SK-N-SH treated with all-trans-retinoic acid at 6 μM for 48 hours (cell line): ENCODE results near the gene STIP1.

ENCODE experiments used
- ARNTL ChIP-seq: fragments of 450-650 bp; formaldehyde crosslinking; IDR thresholded peaks from 2 replicates; pipeline ENCODE4 v1.5.0; 2020; ENCODE audit warnings: low read depth, mild to moderate bottlenecking, moderate library complexity, borderline replicate concordance
- CSDC2 ChIP-seq: fragments of 250-450 bp; sonication (Bioruptor Pico); IDR thresholded peaks from 2 replicates; pipeline ENCODE4 v1.5.0; 2020; ENCODE audit warnings: mild to moderate bottlenecking, moderate library complexity
- ISL1 ChIP-seq: fragments of 250-450 bp; sonication (Bioruptor Pico); IDR thresholded peaks from 2 replicates; pipeline ENCODE4 v2.1.2; 2022; ENCODE audit warnings: mild to moderate bottlenecking, moderate library complexity
- OSR1 ChIP-seq: fragments of 250-450 bp; sonication (Bioruptor Pico); IDR thresholded peaks from 2 replicates; pipeline ENCODE4 v1.8.0; 2022; ENCODE audit warnings: moderate library complexity, mild to moderate bottlenecking, inconsistent platforms
- PATZ1 ChIP-seq: fragments of 250-450 bp; sonication (Bioruptor Pico); IDR thresholded peaks from 2 replicates; pipeline ENCODE4 v1.8.0; 2020; ENCODE audit warnings: mild to moderate bottlenecking, moderate library complexity, borderline replicate concordance
- TOX ChIP-seq: fragments of 250-450 bp; sonication (Bioruptor Pico); IDR thresholded peaks from 2 replicates; pipeline ENCODE4 v1.8.0; 2021; ENCODE audit warnings: mild to moderate bottlenecking, moderate library complexity, borderline replicate concordance

GRCh38 chr11:64203421-64204079 lies 17.6 kb downstream of the STIP1 start:
- TF ChIP-seq ISL1 (no peak), PATZ1 (CRISPR knock-in tag) (no peak), OSR1 (CRISPR knock-in tag) (no peak), CSDC2 (no peak), TOX (CRISPR knock-in tag) (no peak), ARNTL (CRISPR knock-in tag) (no peak)
